ENCODE data around the gene BUB3.

- TF ChIP-seq POLR2AphosphoS5 (IDR thresholded peaks at IDR 0.05; ENCODE audit: low read depth, low read length) (no peak), POLR2A (IDR thresholded peaks at IDR 0.05; ENCODE audit: low read depth, low read length) (no peak)
Measured at GRCh38 chr10:123203393-123204126, 49.4 kb downstream of the BUB3 start.
